ENCODE data around the gene SGTA.

DNA sequence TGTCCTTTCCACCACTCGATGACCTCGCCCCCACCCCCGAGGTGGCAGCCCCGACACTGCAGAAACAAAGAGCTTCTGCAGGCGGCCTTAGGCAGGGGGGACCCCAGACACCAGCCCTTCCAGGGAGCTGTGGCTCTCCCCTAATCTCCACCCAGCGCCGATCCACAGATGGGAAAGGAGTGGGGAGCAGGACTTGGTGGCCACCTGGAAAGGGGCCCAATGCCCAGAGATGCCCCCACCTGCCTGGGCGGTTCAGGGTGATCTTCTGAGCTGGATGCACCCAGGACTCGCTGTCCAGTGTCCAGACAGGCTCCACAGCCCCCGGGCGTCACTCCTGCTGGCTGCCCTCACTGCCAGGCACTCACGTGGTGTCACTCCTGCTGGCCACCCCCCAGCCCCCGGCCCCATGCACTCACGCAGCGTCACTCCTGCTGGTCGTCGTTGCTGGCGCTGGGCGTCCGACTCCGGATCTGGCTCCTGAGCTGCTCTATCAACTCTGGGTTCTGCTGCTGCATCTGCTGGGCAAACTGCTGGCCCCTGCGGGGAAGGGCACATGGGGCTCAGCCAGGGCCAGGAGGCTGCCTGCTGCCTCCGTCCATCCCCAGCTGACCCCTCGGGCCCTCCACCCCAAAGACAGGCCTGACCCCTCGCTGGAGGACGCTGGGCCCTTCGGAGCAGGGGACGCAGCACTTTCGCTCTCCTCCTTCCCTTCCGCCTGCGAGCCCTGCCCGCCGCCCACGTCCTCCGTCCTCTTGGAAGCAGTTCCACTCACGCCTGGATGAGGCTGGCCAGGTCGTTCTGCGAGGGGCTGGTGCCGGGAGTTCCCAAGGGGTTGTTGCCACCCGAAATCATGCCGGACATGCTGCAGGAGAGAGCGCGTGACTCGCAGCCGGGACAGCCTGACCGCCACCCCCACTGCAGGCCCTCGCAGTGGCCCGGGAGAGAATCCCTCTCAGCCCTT is 25.9 kb downstream of the SGTA start:
- TF ChIP-seq, protein P1, sequence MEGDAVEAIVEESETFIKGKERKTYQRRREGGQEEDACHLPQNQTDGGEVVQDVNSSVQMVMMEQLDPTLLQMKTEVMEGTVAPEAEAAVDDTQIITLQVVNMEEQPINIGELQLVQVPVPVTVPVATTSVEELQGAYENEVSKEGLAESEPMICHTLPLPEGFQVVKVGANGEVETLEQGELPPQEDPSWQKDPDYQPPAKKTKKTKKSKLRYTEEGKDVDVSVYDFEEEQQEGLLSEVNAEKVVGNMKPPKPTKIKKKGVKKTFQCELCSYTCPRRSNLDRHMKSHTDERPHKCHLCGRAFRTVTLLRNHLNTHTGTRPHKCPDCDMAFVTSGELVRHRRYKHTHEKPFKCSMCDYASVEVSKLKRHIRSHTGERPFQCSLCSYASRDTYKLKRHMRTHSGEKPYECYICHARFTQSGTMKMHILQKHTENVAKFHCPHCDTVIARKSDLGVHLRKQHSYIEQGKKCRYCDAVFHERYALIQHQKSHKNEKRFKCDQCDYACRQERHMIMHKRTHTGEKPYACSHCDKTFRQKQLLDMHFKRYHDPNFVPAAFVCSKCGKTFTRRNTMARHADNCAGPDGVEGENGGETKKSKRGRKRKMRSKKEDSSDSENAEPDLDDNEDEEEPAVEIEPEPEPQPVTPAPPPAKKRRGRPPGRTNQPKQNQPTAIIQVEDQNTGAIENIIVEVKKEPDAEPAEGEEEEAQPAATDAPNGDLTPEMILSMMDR (IDR thresholded peaks at IDR 0.05; ENCODE audit: low read length), result no peak
- no peak for TF ChIP-seq EZH2 (optimal IDR thresholded peaks at IDR 0.05; ENCODE audit: low read depth, low read length)
- no peak for TF ChIP-seq EZH2phosphoT487 (IDR thresholded peaks at IDR 0.05; ENCODE audit: low read length)
